ENCODE data around the gene AMPH.
"Not testable (repeated sequence)": the region's sequence is repeated elsewhere in the genome, so short reads cannot be mapped to it uniquely, and the experiment has no call there.

AMPH gene

GRCh38 chr7:38628630-38629385, 2.4 kb downstream of the AMPH start:
- peak; percentile 77 to 80 for DNase-seq (ENCODE audit: low read depth in 2 of 2)

GRCh38 chr7:38625866-38626265, 5.3 kb downstream of the AMPH start:
- no peak for DNase-seq (ENCODE audit: low read depth in 2 of 2)

- no peak for DNase-seq (ENCODE audit: low read depth in 2 of 2)
Measured at GRCh38 chr7:38615665-38616064, 15.5 kb downstream of the AMPH start.

GRCh38 chr7:38607466-38607865, 23.7 kb downstream of the AMPH start:
- DNase-seq (ENCODE audit: low read depth in 2 of 2): no peak

GRCh38 chr7:38600741-38601140, 30.4 kb downstream of the AMPH start:
- no peak for DNase-seq (ENCODE audit: low read depth in 2 of 2)

GRCh38 chr7:38594949-38595348, 36.2 kb downstream of the AMPH start:
- DNase-seq (ENCODE audit: low read depth in 2 of 2): no peak

- no peak for DNase-seq (ENCODE audit: low read depth in 2 of 2)
Measured at GRCh38 chr7:38592737-38593288, 38.4 kb downstream of the AMPH start.

- no peak for DNase-seq (ENCODE audit: low read depth in 2 of 2)
Measured at GRCh38 chr7:38585572-38586354, 45.4 kb downstream of the AMPH start.

- DNase-seq (ENCODE audit: low read depth in 2 of 2): peak; percentile 48 to 54
Measured at GRCh38 chr7:38584443-38585210, 46.5 kb downstream of the AMPH start.

- no peak for DNase-seq (ENCODE audit: low read depth in 2 of 2)
Measured at GRCh38 chr7:38580485-38580884, 50.7 kb downstream of the AMPH start.

GRCh38 chr7:38574086-38574485, 57.1 kb downstream of the AMPH start:
- peak; percentile 35 to 40 for DNase-seq (ENCODE audit: low read depth in 2 of 2)

GRCh38 chr7:38571620-38572019, 59.6 kb downstream of the AMPH start:
- DNase-seq (ENCODE audit: low read depth in 2 of 2): not testable (repeated sequence)

- no peak for DNase-seq (ENCODE audit: low read depth in 2 of 2)
Measured at GRCh38 chr7:38568497-38568896, 62.7 kb downstream of the AMPH start.

- DNase-seq (ENCODE audit: low read depth in 2 of 2): no peak
Measured at GRCh38 chr7:38565289-38565688, 65.9 kb downstream of the AMPH start.

- no peak for DNase-seq (ENCODE audit: low read depth in 2 of 2)
Measured at GRCh38 chr7:38563741-38564140, 67.4 kb downstream of the AMPH start.

GRCh38 chr7:38561166-38561565, 70.0 kb downstream of the AMPH start:
- no peak for DNase-seq (ENCODE audit: low read depth in 2 of 2)

GRCh38 chr7:38558761-38559345, 72.3 kb downstream of the AMPH start:
- DNase-seq (ENCODE audit: low read depth in 2 of 2): no peak

- DNase-seq (ENCODE audit: low read depth in 2 of 2): no peak
Measured at GRCh38 chr7:38554586-38554985, 76.6 kb downstream of the AMPH start.

- no peak for DNase-seq (ENCODE audit: low read depth in 2 of 2)
Measured at GRCh38 chr7:38550836-38551235, 80.3 kb downstream of the AMPH start.

- DNase-seq (ENCODE audit: low read depth in 2 of 2): no peak
Measured at GRCh38 chr7:38548605-38549004, 82.6 kb downstream of the AMPH start.

GRCh38 chr7:38546763-38547162, 84.4 kb downstream of the AMPH start:
- DNase-seq (ENCODE audit: low read depth in 2 of 2): no peak

- DNase-seq (ENCODE audit: low read depth in 2 of 2): no peak
Measured at GRCh38 chr7:38545977-38546376, 85.2 kb downstream of the AMPH start.
